Transverse colon (tissue), 4 donors: ENCODE measurements around the gene NFKB1.

Experiments
- POLR2A ChIP-seq: fragments of 450-650 bp; IDR thresholded peaks from one replicate; pipeline ENCODE4 v1.6.1; 2016; ENCODE audit warnings: antibody characterized with exemption, mild to moderate bottlenecking, moderate library complexity
- POLR2AphosphoS5 ChIP-seq, 3 donors: sonication (generic); formaldehyde crosslinking; IDR thresholded peaks; one replicate each; pipeline ENCODE4 v1.6.1; 2016; ENCODE audit warnings: antibody characterized with exemption in 3 of 3
- TF ChIP-seq, protein P1 (sequence below), 5 experiments: fragments of 200-600 bp in 3 of 5; fragments of 450-650 bp in 2 of 5; sonication (generic) in 3 of 5; IDR thresholded peaks; 1 replicate in 2 of 5; 2 replicates in 3 of 5; pipeline ENCODE4 v1.5.1; 2016 to 2017; ENCODE audit warnings: antibody characterized with exemption in 5 of 5, inconsistent platforms in 3 of 5, mild to moderate bottlenecking in 2 of 5, moderate library complexity in 1 of 5

DNA sequence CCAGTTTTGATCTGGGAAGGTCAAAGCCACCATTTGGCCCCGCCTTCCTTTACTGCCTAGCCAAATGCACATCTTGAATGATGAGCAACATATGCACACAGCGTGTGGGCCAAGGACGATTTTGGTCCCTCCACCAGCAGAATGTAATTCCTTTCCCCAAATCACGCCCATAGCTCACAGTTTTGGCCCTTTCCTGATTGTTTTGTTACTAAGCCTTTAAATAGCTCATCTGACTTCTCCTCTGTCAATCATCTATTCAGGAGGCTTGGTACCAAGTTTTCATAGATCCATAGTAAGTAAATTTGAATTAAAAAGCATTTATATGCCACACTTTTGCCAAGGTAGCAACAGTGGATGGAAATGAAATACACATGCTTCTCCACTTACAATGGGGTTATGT lies 123.3 kb downstream of the NFKB1 start:
- TF ChIP-seq, protein P1, sequence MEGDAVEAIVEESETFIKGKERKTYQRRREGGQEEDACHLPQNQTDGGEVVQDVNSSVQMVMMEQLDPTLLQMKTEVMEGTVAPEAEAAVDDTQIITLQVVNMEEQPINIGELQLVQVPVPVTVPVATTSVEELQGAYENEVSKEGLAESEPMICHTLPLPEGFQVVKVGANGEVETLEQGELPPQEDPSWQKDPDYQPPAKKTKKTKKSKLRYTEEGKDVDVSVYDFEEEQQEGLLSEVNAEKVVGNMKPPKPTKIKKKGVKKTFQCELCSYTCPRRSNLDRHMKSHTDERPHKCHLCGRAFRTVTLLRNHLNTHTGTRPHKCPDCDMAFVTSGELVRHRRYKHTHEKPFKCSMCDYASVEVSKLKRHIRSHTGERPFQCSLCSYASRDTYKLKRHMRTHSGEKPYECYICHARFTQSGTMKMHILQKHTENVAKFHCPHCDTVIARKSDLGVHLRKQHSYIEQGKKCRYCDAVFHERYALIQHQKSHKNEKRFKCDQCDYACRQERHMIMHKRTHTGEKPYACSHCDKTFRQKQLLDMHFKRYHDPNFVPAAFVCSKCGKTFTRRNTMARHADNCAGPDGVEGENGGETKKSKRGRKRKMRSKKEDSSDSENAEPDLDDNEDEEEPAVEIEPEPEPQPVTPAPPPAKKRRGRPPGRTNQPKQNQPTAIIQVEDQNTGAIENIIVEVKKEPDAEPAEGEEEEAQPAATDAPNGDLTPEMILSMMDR (IDR thresholded peaks at IDR 0.05) = no peak
- TF ChIP-seq POLR2AphosphoS5 (IDR thresholded peaks at IDR 0.05) = no peak
- no peak for TF ChIP-seq POLR2A
